ENCODE data around the gene TJP1. TPM values are rescaled to one million over a fixed set of nuclear protein-coding genes. Genes with fewer than 3 reads are reported as not detected.

Gene TJP1
- total and polyA plus RNA-seq, 9 donors = 36.0 to 57.6 (median 43.4) TPM

DNA sequence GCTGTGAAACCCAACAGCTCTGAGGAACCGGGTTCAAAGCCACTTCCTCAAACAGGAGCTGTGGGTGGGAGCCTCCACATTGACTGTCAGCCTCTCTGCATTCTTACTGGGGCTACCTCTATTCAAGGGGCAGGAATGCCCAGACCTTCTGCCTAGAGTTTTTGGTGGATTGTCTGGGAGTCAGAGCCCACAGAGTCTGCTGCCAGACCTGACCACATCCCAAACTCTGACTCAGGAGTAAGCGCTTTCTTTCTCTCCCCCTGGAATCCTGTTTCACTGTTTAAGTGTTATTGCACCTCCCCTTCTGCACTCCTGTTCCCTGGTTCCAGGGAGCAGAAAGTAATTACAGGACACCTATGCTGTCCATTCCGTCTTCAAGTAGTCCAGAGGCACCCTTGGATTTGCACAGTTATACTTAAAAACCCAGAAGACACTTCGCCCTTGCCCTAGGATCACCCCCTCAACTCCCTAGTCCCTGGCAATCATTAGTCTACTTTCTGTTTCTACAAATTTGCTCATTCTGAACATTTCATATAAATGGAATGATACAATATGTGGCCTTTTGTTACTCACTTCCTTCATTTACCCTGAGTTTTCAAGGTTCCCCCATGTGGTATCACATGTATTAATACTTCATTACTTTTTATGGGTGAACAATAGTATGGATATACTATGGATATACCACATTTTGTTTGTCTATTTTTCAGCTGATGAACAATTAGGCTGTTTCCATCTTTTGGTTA is 37.9 kb upstream of the TJP1 start:
- Histone ChIP-seq H3K36me3 (ENCODE audit: control insufficient read depth, insufficient read depth, low read length) (no peaks in the 10 kb centered on the region), H3K27ac (ENCODE audit: low read length) (peak overlapping the region; percentile 42), H3K4me1 (ENCODE audit: control insufficient read depth, insufficient read depth, low read length) (no peaks in the 10 kb centered on the region), H3K27me3 (ENCODE audit: control insufficient read depth, insufficient read depth, low read length) (no peaks in the 10 kb centered on the region), H3K4me3 (ENCODE audit: low read length) (no peak overlapping the region), H3K9me3 (replicated peaks; ENCODE audit: control insufficient read depth, low read depth, low read length) (no peaks in the 10 kb centered on the region)
- DNase-seq = no peak
- 72% methylated on average over 3 of the region's 4 CpGs for WGBS (ENCODE audit: insufficient coverage)

DNA sequence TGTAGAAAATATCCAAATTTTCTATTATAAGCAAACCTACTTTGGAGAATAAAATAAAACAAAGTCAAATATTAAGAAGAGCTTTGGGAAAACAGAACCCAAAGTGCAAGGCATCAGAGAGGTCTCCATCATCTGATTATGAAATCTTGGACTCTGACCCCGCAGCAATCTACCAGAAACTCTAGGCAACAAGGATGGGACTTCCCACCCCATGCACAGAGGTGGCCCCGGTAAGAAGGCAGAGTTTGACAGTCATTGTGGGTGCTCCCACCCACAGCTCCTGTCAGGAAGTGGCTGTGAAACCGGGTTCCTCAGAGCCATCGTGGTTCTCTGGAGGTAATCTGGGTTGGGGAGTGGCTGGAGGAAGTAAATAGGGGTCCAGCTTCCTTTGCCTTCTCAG is 37.0 kb upstream of the TJP1 start:
- WGBS (ENCODE audit: insufficient coverage) = 82% methylated on average over 2 of the region's 4 CpGs
- DNase-seq = no peak
- no peak overlapping the region for H3K4me3 ChIP-seq (ENCODE audit: low read length)
- H3K27me3 ChIP-seq (ENCODE audit: control insufficient read depth, insufficient read depth, low read length) = no peaks in the 10 kb centered on the region
- no peak overlapping the region for H3K27ac ChIP-seq (ENCODE audit: low read length)
- H3K9me3 ChIP-seq (replicated peaks; ENCODE audit: control insufficient read depth, low read depth, low read length) = no peaks in the 10 kb centered on the region
- no peaks in the 10 kb centered on the region for H3K36me3 ChIP-seq (ENCODE audit: control insufficient read depth, insufficient read depth, low read length)
- H3K4me1 ChIP-seq (ENCODE audit: control insufficient read depth, insufficient read depth, low read length) = no peaks in the 10 kb centered on the region

DNA sequence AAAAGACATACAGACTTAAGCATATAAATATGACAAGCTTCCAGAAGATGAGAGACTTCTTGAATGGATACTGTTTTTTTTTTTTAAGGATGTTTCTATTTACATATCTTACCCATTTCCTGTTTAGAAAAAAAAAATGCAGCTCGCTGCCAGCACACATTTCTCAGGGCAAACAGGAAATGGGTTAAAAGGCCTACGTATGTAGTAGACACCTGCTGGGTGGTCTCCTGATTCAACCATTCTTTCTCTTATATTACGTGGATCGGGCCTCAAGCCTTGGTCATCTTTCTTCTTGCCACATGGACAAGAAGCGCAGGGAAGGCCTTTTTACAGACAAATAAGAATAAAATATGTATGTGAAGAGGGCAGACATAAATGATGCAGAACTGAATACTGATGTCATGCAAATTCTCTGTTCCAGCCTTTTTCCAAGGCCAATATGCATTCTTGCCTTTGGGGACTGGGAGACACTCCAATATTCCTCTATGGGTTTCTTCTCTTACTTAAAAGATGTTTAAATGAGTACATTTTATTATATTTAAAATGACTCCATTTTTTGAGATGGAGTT is 35.0 kb upstream of the TJP1 start:
- Histone ChIP-seq H3K36me3 (ENCODE audit: control insufficient read depth, insufficient read depth, low read length) (no peaks in the 10 kb centered on the region), H3K4me3 (ENCODE audit: low read length) (no peak overlapping the region), H3K27ac (ENCODE audit: low read length) (no peak overlapping the region), H3K27me3 (ENCODE audit: control insufficient read depth, insufficient read depth, low read length) (no peaks in the 10 kb centered on the region), H3K4me1 (ENCODE audit: control insufficient read depth, insufficient read depth, low read length) (no peaks in the 10 kb centered on the region), H3K9me3 (replicated peaks; ENCODE audit: control insufficient read depth, low read depth, low read length) (no peaks in the 10 kb centered on the region)
- WGBS (ENCODE audit: insufficient coverage) = no CpG with 5 or more reads among the region's 5 CpGs
- DNase-seq = no peak

- H3K27ac ChIP-seq (ENCODE audit: low read length) = no peak overlapping the region
- no peak overlapping the region for H3K4me3 ChIP-seq (ENCODE audit: low read length)
- no peaks in the 10 kb centered on the region for H3K4me1 ChIP-seq (ENCODE audit: control insufficient read depth, insufficient read depth, low read length)
- H3K36me3 ChIP-seq (ENCODE audit: control insufficient read depth, insufficient read depth, low read length) = no peaks in the 10 kb centered on the region
- 72% methylated on average over 3 of the region's 6 CpGs for WGBS (ENCODE audit: insufficient coverage)
- peaks cover 7% of the 10 kb centered on the region for H3K9me3 ChIP-seq (replicated peaks; ENCODE audit: control insufficient read depth, low read depth, low read length)
- H3K27me3 ChIP-seq (ENCODE audit: control insufficient read depth, insufficient read depth, low read length) = no peaks in the 10 kb centered on the region
- no peak for DNase-seq
Measured at GRCh38 chr15:29854413-29854812, 32.1 kb upstream of the TJP1 start.

DNA sequence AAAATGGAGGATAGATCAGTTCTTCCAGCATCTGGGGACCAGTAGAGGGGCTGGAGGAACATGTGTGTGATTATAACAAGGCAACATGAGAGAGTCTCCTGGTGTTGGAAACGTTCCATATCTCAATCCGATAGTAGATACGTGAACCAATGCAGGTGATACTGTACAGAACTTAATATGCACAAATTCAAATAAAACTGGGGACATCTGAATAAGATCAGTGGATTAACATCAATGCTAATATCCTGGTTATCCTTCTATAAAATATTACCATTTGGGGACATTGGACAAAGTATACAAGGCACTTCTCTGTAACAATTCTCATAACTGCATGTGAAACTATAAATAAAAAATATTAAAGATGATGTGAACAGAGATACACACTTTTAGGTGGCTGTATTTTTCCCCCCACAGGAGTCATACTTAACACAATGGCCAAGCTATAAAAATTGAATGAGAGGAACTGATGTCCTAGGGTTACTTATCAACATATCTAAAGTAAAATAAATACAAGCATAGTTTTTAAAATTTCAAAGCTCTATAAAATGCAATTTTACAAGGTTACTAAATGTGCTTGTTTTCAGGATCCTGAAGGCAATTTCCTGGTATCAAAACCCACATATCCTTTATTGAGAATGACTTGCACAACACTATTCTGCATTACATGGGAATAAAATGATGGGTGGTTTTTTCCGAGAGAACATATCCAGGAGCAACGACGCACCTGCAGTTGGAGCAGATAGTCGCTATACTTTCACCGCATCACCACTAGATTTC is 31.1 kb upstream of the TJP1 start:
- H3K27ac ChIP-seq (ENCODE audit: low read length) = no peak overlapping the region
- no CpG with 5 or more reads among the region's 8 CpGs for WGBS (ENCODE audit: insufficient coverage)

DNA sequence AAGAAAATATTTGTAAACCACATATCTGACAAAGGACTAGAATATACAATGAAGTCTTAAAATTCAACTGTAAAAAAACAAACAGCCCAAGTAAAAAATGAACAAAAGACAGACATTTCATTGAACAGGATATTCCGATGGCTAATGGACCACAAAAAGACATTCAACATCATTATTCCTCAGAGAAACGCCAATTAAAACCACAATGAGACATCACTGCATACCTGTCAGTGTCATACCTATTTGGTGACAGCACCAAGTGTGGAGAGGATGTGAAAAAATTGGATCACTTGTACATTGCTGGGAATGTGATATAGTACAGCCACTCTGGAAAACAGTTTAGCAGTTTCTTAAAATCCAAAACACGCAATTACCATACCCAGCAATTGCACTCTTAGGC is 29.9 kb upstream of the TJP1 start:
- Histone ChIP-seq H3K9me3 (replicated peaks; ENCODE audit: control insufficient read depth, low read depth, low read length) (peaks cover 9% of the 10 kb centered on the region), H3K36me3 (ENCODE audit: control insufficient read depth, insufficient read depth, low read length) (no peaks in the 10 kb centered on the region), H3K27me3 (ENCODE audit: control insufficient read depth, insufficient read depth, low read length) (no peaks in the 10 kb centered on the region), H3K4me1 (ENCODE audit: control insufficient read depth, insufficient read depth, low read length) (no peaks in the 10 kb centered on the region), H3K4me3 (ENCODE audit: low read length) (no peak overlapping the region), H3K27ac (ENCODE audit: low read length) (no peak overlapping the region)
- no peak for DNase-seq
- 50% methylated on average over 1 of the region's 3 CpGs for WGBS (ENCODE audit: insufficient coverage)

More for the DNA sequence above, 31.1 kb upstream of the TJP1 start:
- H3K4me1 ChIP-seq (ENCODE audit: control insufficient read depth, insufficient read depth, low read length) = no peaks in the 10 kb centered on the region
- DNase-seq = no peak
- H3K9me3 ChIP-seq (replicated peaks; ENCODE audit: control insufficient read depth, low read depth, low read length) = peaks cover 7% of the 10 kb centered on the region
- no peaks in the 10 kb centered on the region for H3K36me3 ChIP-seq (ENCODE audit: control insufficient read depth, insufficient read depth, low read length)
- no peak overlapping the region for H3K4me3 ChIP-seq (ENCODE audit: low read length)
- H3K27me3 ChIP-seq (ENCODE audit: control insufficient read depth, insufficient read depth, low read length) = no peaks in the 10 kb centered on the region

DNA sequence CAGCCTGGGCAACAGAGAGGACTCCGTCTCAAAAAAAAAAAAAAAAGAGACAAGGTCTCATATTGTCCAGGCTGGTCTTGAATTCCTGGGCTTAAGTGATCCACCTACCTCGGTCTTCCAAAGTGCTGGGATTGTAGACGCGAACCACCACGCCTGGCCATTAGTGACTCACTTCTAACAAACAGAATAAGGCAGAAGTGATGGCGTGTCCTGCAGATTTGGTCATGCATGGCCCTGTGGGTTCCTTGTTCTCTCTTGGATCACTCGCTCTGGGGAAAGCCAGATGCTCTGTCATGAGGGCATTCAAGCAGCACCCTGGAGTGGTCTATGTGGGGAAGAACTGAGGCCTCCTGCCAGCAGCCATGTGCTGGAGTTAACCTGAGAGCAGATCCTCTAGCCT is 27.4 kb upstream of the TJP1 start:
- no peaks in the 10 kb centered on the region for H3K4me1 ChIP-seq (ENCODE audit: control insufficient read depth, insufficient read depth, low read length)
- DNase-seq = no peak
- no peaks in the 10 kb centered on the region for H3K27me3 ChIP-seq (ENCODE audit: control insufficient read depth, insufficient read depth, low read length)
- H3K36me3 ChIP-seq (ENCODE audit: control insufficient read depth, insufficient read depth, low read length) = no peaks in the 10 kb centered on the region
- no peak overlapping the region for H3K4me3 ChIP-seq (ENCODE audit: low read length)
- WGBS (ENCODE audit: insufficient coverage) = 96% methylated on average over 7 of the region's 7 CpGs
- no peak overlapping the region for H3K27ac ChIP-seq (ENCODE audit: low read length)
- peaks cover 9% of the 10 kb centered on the region for H3K9me3 ChIP-seq (replicated peaks; ENCODE audit: control insufficient read depth, low read depth, low read length)

DNA sequence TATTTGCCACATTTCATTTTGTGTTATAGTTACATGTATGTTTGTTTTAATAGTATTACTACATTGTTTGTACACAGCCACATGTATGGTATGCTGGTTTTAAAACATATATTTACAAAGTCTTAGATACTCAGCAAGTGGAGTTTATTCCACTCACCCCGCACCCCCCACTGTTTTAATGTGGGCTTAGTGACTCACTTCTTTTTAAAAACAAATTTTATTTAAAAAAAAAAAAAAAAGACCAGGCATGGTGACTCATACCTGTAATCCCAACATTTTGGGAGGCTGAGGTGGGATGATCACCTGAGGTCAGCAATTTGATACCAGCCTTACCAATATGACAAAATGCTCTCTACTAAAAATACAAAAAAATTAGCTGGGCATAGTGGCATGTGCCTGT is 26.9 kb upstream of the TJP1 start:
- DNase-seq = no peak
- H3K9me3 ChIP-seq (replicated peaks; ENCODE audit: control insufficient read depth, low read depth, low read length) = peaks cover 9% of the 10 kb centered on the region
- no peaks in the 10 kb centered on the region for H3K4me1 ChIP-seq (ENCODE audit: control insufficient read depth, insufficient read depth, low read length)
- WGBS (ENCODE audit: insufficient coverage) = no CpG with 5 or more reads among the region's 1 CpG
- H3K4me3 ChIP-seq (ENCODE audit: low read length) = no peak overlapping the region
- H3K27me3 ChIP-seq (ENCODE audit: control insufficient read depth, insufficient read depth, low read length) = no peaks in the 10 kb centered on the region
- no peaks in the 10 kb centered on the region for H3K36me3 ChIP-seq (ENCODE audit: control insufficient read depth, insufficient read depth, low read length)
- no peak overlapping the region for H3K27ac ChIP-seq (ENCODE audit: low read length)

DNA sequence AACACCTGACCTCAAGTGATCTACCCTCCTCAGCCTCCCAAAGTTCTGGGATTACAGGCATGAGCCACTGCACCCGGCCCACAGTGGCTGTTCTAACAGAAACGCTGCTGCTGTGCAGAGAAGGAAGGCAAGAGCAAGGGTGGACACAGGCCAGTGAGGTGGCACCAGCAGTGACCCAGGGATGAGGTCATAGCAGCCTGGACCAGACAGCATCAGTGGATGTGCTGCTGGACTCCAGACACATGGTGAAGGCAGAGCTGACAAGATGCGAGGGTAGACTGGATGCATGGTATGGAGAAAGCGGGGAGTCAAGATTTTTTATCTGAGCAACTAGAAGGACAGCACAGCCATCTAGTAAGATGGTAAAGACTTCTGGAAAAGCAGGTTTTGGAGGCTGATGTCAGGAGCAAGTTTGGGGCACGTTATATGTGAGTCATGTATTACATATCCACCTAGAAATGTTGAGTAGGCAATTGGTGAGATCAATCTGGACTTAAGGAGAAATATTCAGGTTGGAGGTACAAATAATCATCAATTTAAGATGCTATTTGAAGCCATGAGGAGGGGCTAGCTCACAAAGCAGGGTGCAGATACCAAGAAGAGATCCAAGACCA is 22.1 kb upstream of the TJP1 start:
- no peak overlapping the region for H3K27ac ChIP-seq (ENCODE audit: low read length)
- H3K4me1 ChIP-seq (ENCODE audit: control insufficient read depth, insufficient read depth, low read length) = no peaks in the 10 kb centered on the region
- no peak overlapping the region for H3K4me3 ChIP-seq (ENCODE audit: low read length)
- no peaks in the 10 kb centered on the region for H3K27me3 ChIP-seq (ENCODE audit: control insufficient read depth, insufficient read depth, low read length)
- H3K9me3 ChIP-seq (replicated peaks; ENCODE audit: control insufficient read depth, low read depth, low read length) = peaks cover 3% of the 10 kb centered on the region
- no peak for DNase-seq
- H3K36me3 ChIP-seq (ENCODE audit: control insufficient read depth, insufficient read depth, low read length) = no peaks in the 10 kb centered on the region
- WGBS (ENCODE audit: insufficient coverage) = 84% methylated on average over 4 of the region's 5 CpGs

DNA sequence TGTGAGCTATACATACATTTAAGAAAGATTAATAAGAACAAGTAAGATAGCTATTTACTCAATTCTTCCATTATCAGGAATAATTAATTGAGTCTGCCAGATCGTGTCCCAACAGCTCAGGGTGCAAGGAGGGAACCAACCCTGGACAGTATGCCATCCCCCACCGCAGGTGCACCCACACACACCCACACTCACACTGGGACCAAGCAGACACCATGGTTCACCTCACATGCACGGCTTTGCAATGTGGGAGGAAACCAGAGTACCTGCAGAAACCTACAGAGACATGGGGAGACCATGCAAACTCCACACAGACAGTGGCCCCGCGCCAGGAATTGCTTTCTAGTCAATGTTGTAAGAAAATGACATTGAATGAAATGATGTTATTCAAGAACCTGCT is 20.0 kb upstream of the TJP1 start:
- H3K27me3 ChIP-seq (ENCODE audit: control insufficient read depth, insufficient read depth, low read length) = no peaks in the 10 kb centered on the region
- H3K36me3 ChIP-seq (ENCODE audit: control insufficient read depth, insufficient read depth, low read length) = no peaks in the 10 kb centered on the region
- WGBS (ENCODE audit: insufficient coverage) = 82% methylated on average over 3 of the region's 5 CpGs
- DNase-seq = no peak
- H3K4me3 ChIP-seq (ENCODE audit: low read length) = no peak overlapping the region
- no peak overlapping the region for H3K27ac ChIP-seq (ENCODE audit: low read length)
- no peaks in the 10 kb centered on the region for H3K4me1 ChIP-seq (ENCODE audit: control insufficient read depth, insufficient read depth, low read length)
- no peaks in the 10 kb centered on the region for H3K9me3 ChIP-seq (replicated peaks; ENCODE audit: control insufficient read depth, low read depth, low read length)

Measured in muscle of leg (tissue), 11 donors.